ENCODE results near the gene GTF2IRD1.
"Not testable (repeated sequence)": the region's sequence is repeated elsewhere in the genome, so short reads cannot be mapped to it uniquely, and the experiment has no call there.

GTF2IRD1 gene

GRCh38 chr7:74437291-74437571 is 16.5 kb upstream of the GTF2IRD1 start:
- not testable (repeated sequence) for H3K36me3 ChIP-seq (ENCODE audit: control insufficient read depth in 1 of 2, insufficient read depth in 2 of 2, low read length in 2 of 2); H3K27me3 ChIP-seq (ENCODE audit: low read depth, low read length); H3K4me1 ChIP-seq (ENCODE audit: control insufficient read depth in 1 of 2, insufficient read depth in 2 of 2, low read length in 2 of 2); H3K27ac ChIP-seq (ENCODE audit: low read length); H3K4me3 ChIP-seq (ENCODE audit: low read depth in 1 of 2, low read length in 2 of 2); H3K9me3 ChIP-seq (ENCODE audit: control insufficient read depth in 1 of 2, low read length in 2 of 2)

GRCh38 chr7:74438327-74438726 is 15.4 kb upstream of the GTF2IRD1 start:
- Histone ChIP-seq H3K4me1 (ENCODE audit: control insufficient read depth in 1 of 2, insufficient read depth in 2 of 2, low read length in 2 of 2) (no peaks in the 10 kb centered on the region), H3K9me3 (ENCODE audit: control insufficient read depth in 1 of 2, low read length in 2 of 2) (peaks cover 0 to 8% of the 10 kb centered on the region in 2 donors), H3K36me3 (ENCODE audit: control insufficient read depth in 1 of 2, insufficient read depth in 2 of 2, low read length in 2 of 2) (no peaks in the 10 kb centered on the region), H3K27me3 (ENCODE audit: low read depth, low read length) (no peaks in the 10 kb centered on the region), H3K4me3 (ENCODE audit: low read depth in 1 of 2, low read length in 2 of 2) (no peak overlapping the region), H3K27ac (ENCODE audit: low read length) (no peak overlapping the region)

GRCh38 chr7:74439541-74439940 is 14.2 kb upstream of the GTF2IRD1 start:
- Histone ChIP-seq H3K4me3 (ENCODE audit: low read depth in 1 of 2, low read length in 2 of 2) (no peak overlapping the region), H3K4me1 (ENCODE audit: control insufficient read depth in 1 of 2, insufficient read depth in 2 of 2, low read length in 2 of 2) (no peaks in the 10 kb centered on the region), H3K36me3 (ENCODE audit: control insufficient read depth in 1 of 2, insufficient read depth in 2 of 2, low read length in 2 of 2) (no peaks in the 10 kb centered on the region), H3K27ac (ENCODE audit: low read length) (no peak overlapping the region), H3K9me3 (ENCODE audit: control insufficient read depth in 1 of 2, low read length in 2 of 2) (peaks cover 0 to 8% of the 10 kb centered on the region in 2 donors), H3K27me3 (ENCODE audit: low read depth, low read length) (no peaks in the 10 kb centered on the region)

- not testable (repeated sequence) for H3K27me3 ChIP-seq (ENCODE audit: low read depth, low read length); H3K36me3 ChIP-seq (ENCODE audit: control insufficient read depth in 1 of 2, insufficient read depth in 2 of 2, low read length in 2 of 2); H3K27ac ChIP-seq (ENCODE audit: low read length); H3K4me3 ChIP-seq (ENCODE audit: low read depth in 1 of 2, low read length in 2 of 2); H3K4me1 ChIP-seq (ENCODE audit: control insufficient read depth in 1 of 2, insufficient read depth in 2 of 2, low read length in 2 of 2); H3K9me3 ChIP-seq (ENCODE audit: control insufficient read depth in 1 of 2, low read length in 2 of 2)
Observed at GRCh38 chr7:74440143-74440542, 13.6 kb upstream of the GTF2IRD1 start.

GRCh38 chr7:74441801-74442200 is 11.9 kb upstream of the GTF2IRD1 start:
- peaks cover 0 to 8% of the 10 kb centered on the region in 2 donors for H3K9me3 ChIP-seq (ENCODE audit: control insufficient read depth in 1 of 2, low read length in 2 of 2)
- no peak overlapping the region for H3K27ac ChIP-seq (ENCODE audit: low read length)
- H3K27me3 ChIP-seq (ENCODE audit: low read depth, low read length), result no peaks in the 10 kb centered on the region
- no peak overlapping the region for H3K4me3 ChIP-seq (ENCODE audit: low read depth in 1 of 2, low read length in 2 of 2)
- no peaks in the 10 kb centered on the region for H3K4me1 ChIP-seq (ENCODE audit: control insufficient read depth in 1 of 2, insufficient read depth in 2 of 2, low read length in 2 of 2)
- H3K36me3 ChIP-seq (ENCODE audit: control insufficient read depth in 1 of 2, insufficient read depth in 2 of 2, low read length in 2 of 2), result no peaks in the 10 kb centered on the region

- Histone ChIP-seq H3K4me3 (ENCODE audit: low read depth in 1 of 2, low read length in 2 of 2) (no peak overlapping the region), H3K4me1 (ENCODE audit: control insufficient read depth in 1 of 2, insufficient read depth in 2 of 2, low read length in 2 of 2) (no peaks in the 10 kb centered on the region)
Observed at GRCh38 chr7:74443543-74444247, 10.0 kb upstream of the GTF2IRD1 start.

GRCh38 chr7:74449144-74449543 is 4.6 kb upstream of the GTF2IRD1 start:
- Histone ChIP-seq H3K27me3 (ENCODE audit: low read depth, low read length) (no peaks in the 10 kb centered on the region), H3K4me1 (ENCODE audit: control insufficient read depth in 1 of 2, insufficient read depth in 2 of 2, low read length in 2 of 2) (peaks cover 0 to 8% of the 10 kb centered on the region in 2 donors), H3K27ac (ENCODE audit: low read length) (no peak overlapping the region), H3K4me3 (ENCODE audit: low read depth in 1 of 2, low read length in 2 of 2) (no peak overlapping the region), H3K36me3 (ENCODE audit: control insufficient read depth in 1 of 2, insufficient read depth in 2 of 2, low read length in 2 of 2) (no peaks in the 10 kb centered on the region), H3K9me3 (ENCODE audit: control insufficient read depth in 1 of 2, low read length in 2 of 2) (no peaks in the 10 kb centered on the region)

More at GRCh38 chr7:74443543-74444247, 10.0 kb upstream of the GTF2IRD1 start:
- H3K27ac ChIP-seq (ENCODE audit: low read length), result no peak overlapping the region
- no peaks in the 10 kb centered on the region for H3K36me3 ChIP-seq (ENCODE audit: control insufficient read depth in 1 of 2, insufficient read depth in 2 of 2, low read length in 2 of 2)
- peaks cover 0 to 2% of the 10 kb centered on the region in 2 donors for H3K9me3 ChIP-seq (ENCODE audit: control insufficient read depth in 1 of 2, low read length in 2 of 2)
- H3K27me3 ChIP-seq (ENCODE audit: low read depth, low read length), result no peaks in the 10 kb centered on the region

- Histone ChIP-seq H3K4me3 (ENCODE audit: low read depth in 1 of 2, low read length in 2 of 2) (no peak overlapping the region), H3K36me3 (ENCODE audit: control insufficient read depth in 1 of 2, insufficient read depth in 2 of 2, low read length in 2 of 2) (no peaks in the 10 kb centered on the region), H3K27ac (ENCODE audit: low read length) (no peak overlapping the region), H3K9me3 (ENCODE audit: control insufficient read depth in 1 of 2, low read length in 2 of 2) (no peaks in the 10 kb centered on the region), H3K27me3 (ENCODE audit: low read depth, low read length) (no peaks in the 10 kb centered on the region), H3K4me1 (ENCODE audit: control insufficient read depth in 1 of 2, insufficient read depth in 2 of 2, low read length in 2 of 2) (peaks cover 0 to 10% of the 10 kb centered on the region in 2 donors)
Observed at GRCh38 chr7:74449809-74450397, 3.8 kb upstream of the GTF2IRD1 start.

GRCh38 chr7:74452748-74453321 is 871 bp upstream of the GTF2IRD1 start:
- Histone ChIP-seq H3K4me3 (ENCODE audit: low read depth in 1 of 2, low read length in 2 of 2) (peak overlapping the region in 1 of 2 donors; percentile 73), H3K27ac (ENCODE audit: low read length) (no peak overlapping the region), H3K9me3 (ENCODE audit: control insufficient read depth in 1 of 2, low read length in 2 of 2) (no peaks in the 10 kb centered on the region), H3K27me3 (ENCODE audit: low read depth, low read length) (no peaks in the 10 kb centered on the region), H3K4me1 (ENCODE audit: control insufficient read depth in 1 of 2, insufficient read depth in 2 of 2, low read length in 2 of 2) (peaks cover 0 to 11% of the 10 kb centered on the region in 2 donors), H3K36me3 (ENCODE audit: control insufficient read depth in 1 of 2, insufficient read depth in 2 of 2, low read length in 2 of 2) (no peaks in the 10 kb centered on the region)

GRCh38 chr7:74454021-74454924 is 567 bp downstream of the GTF2IRD1 start:
- no peaks in the 10 kb centered on the region for H3K9me3 ChIP-seq (ENCODE audit: control insufficient read depth in 1 of 2, low read length in 2 of 2)
- H3K4me1 ChIP-seq (ENCODE audit: control insufficient read depth in 1 of 2, insufficient read depth in 2 of 2, low read length in 2 of 2), result peaks cover 0 to 11% of the 10 kb centered on the region in 2 donors
- H3K4me3 ChIP-seq (ENCODE audit: low read depth in 1 of 2, low read length in 2 of 2), result peak overlapping the region; percentile 34 to 65
- H3K36me3 ChIP-seq (ENCODE audit: control insufficient read depth in 1 of 2, insufficient read depth in 2 of 2, low read length in 2 of 2), result no peaks in the 10 kb centered on the region
- H3K27ac ChIP-seq (ENCODE audit: low read length), result peak overlapping the region; percentile 60
- H3K27me3 ChIP-seq (ENCODE audit: low read depth, low read length), result no peaks in the 10 kb centered on the region

- Histone ChIP-seq H3K4me1 (ENCODE audit: control insufficient read depth in 1 of 2, insufficient read depth in 2 of 2, low read length in 2 of 2) (peaks cover 0 to 11% of the 10 kb centered on the region in 2 donors), H3K27ac (ENCODE audit: low read length) (peak overlapping the region; percentile 60)
Observed at GRCh38 chr7:74454925-74455288, 1.2 kb downstream of the GTF2IRD1 start.

More at GRCh38 chr7:74454925-74455288, 1.2 kb downstream of the GTF2IRD1 start:
- H3K4me3 ChIP-seq (ENCODE audit: low read depth in 1 of 2, low read length in 2 of 2), result peak overlapping the region; percentile 34 to 65
- no peaks in the 10 kb centered on the region for H3K36me3 ChIP-seq (ENCODE audit: control insufficient read depth in 1 of 2, insufficient read depth in 2 of 2, low read length in 2 of 2)
- H3K27me3 ChIP-seq (ENCODE audit: low read depth, low read length), result no peaks in the 10 kb centered on the region
- H3K9me3 ChIP-seq (ENCODE audit: control insufficient read depth in 1 of 2, low read length in 2 of 2), result no peaks in the 10 kb centered on the region

Measured in muscle layer of duodenum (tissue), 2 donors.